SK-N-MC (cell line): Measurements from ENCODE around the gene PHLPP2.

Source experiments
- DNase-seq: peaks from one replicate; pipeline ENCODE4 v3.0.0-alpha.2; 2011; ENCODE audit warnings: low read depth, low spot score
- H3K27ac ChIP-seq: fragments of 200-600 bp; sonication (generic); 2 replicates; pipeline ENCODE4 v1.5.1; 2016; ENCODE audit warnings: mixed run types
- H3K36me3 ChIP-seq: fragments of 200-600 bp; sonication (generic); 2 replicates; pipeline ENCODE4 v1.6.1; 2017; ENCODE audit warnings: antibody characterized with exemption, low read length, mixed read lengths; ENCODE audit not compliant: insufficient read depth
- H3K4me3 ChIP-seq: fragments of 200-600 bp; sonication (generic); 2 replicates; pipeline ENCODE4 v1.5.1; 2016
- H3K9ac ChIP-seq: fragments of 200-600 bp; sonication (generic); 2 replicates; pipeline ENCODE4 v1.8.0; 2017; ENCODE audit warnings: mixed run types, mixed read lengths; ENCODE audit not compliant: insufficient read length
- H3K9me3 ChIP-seq: fragments of 200-600 bp; sonication (generic); 2 replicates; pipeline ENCODE4 v1.6.1; 2017; ENCODE audit warnings: low read depth, mild to moderate bottlenecking, antibody characterized with exemption, low read length, moderate library complexity, mixed read lengths
- EZH2 ChIP-seq: fragments of 200-600 bp; sonication (generic); IDR thresholded peaks from one replicate; pipeline ENCODE4 v1.6.1; 2017; ENCODE audit warnings: antibody characterized with exemption
- FOXP2 ChIP-seq: optimal IDR thresholded peaks from 2 replicates; pipeline ENCODE3; 2011; ENCODE audit warnings: mild to moderate bottlenecking, moderate library complexity; ENCODE audit not compliant: insufficient read depth; ENCODE audit errors: extremely low read length, control extremely low read depth
- POLR2AphosphoS5 ChIP-seq: IDR thresholded peaks from 2 replicates; pipeline ENCODE4 v1.6.1; 2012; ENCODE audit warnings: mild to moderate bottlenecking, low read depth, low read length, borderline replicate concordance

PHLPP2 gene

DNA sequence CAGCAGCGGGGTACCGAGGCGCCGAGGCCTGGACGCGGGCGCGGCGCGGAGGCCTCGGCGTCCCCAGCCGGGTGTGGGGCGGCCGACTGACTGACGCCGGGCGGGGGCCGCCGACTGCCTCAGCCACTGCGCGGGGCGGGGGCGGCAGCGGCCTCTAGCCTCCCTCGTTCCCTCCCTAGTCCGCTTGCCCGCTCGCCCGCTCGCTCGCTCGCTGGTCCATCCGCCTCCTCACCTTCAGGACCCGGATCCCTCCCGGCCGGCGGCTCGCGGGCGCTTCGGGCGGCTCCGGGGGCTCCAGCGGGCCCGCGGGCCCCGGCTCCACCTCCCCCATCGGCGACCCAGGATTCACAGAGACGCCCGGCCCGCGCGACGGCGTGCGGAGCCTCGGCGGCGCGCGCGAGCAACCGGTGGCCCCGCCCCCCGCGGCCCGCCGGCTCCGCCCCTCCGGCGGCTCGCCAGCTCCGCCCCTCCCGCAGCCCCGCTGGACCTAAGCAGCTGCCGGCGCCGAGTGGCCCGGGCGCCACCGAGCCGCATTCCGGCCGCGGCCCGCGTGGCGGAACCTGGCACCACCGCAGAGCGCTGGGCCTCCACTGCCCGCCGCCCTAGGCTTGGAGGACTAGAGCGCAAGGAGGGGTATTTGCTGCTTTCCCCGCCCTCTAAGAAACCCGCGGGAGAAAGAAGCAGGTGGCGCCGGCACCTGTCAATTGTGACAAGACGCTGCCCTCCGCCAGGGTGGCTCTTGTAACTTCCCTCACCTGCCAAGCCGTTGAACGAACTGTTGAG, 773 bp downstream of the PHLPP2 start:
- Histone ChIP-seq H3K9ac (peak overlapping the region; percentile 45), H3K36me3 (no peaks in the 10 kb centered on the region), H3K4me3 (peak overlapping the region; percentile 79), H3K9me3 (no peaks in the 10 kb centered on the region), H3K27ac (no peak overlapping the region)
- no peak for DNase-seq
- TF ChIP-seq EZH2 (no peak), FOXP2 (no peak), POLR2AphosphoS5 (no peak)

DNA sequence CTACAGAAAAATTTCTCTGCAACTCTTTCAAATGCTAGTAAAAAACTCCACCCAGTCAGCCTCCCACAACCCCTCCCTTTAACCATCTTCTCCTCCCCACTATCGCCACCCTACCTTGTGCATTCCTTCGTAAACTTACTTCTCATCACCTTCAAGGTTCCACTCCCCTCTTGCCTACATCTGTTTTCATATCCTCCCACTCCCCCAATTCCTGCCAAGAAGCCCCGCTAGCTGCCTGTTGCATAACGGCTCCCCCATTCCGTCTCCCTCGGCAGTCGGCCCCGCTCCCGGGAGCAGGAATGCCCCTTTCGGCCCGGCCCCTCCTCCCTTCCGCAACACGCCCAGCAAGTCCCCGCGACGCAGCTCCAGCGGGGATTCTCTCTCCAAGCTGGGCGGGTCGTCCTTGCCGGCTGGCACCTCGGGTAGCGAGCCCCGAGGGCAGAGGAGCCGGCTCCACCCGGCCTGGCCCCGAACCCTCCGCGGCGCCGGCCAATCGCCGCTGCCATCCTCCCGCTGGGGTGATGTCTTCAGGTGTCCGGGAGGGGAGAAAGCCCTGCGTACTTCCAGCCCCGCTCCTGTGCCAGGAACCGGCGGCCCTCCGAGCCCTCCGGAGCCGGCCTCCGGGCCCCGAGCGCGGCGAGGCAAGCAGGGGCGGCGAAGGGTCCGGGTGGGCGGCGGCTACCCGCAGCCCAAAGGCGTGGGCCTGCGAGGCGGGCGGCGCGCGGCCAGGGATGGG, 1.5 kb downstream of the PHLPP2 start:
- H3K9me3 ChIP-seq: no peaks in the 10 kb centered on the region
- peak overlapping the region; percentile 79 for H3K4me3 ChIP-seq
- TF ChIP-seq POLR2AphosphoS5 (0 out of 2 replicates have a peak, but pooled peaks have one; percentile 22), EZH2 (no peak), FOXP2 (no peak)
- H3K36me3 ChIP-seq: no peaks in the 10 kb centered on the region
- 0 out of 2 replicates have a peak overlapping the region, but pooled peaks have one; percentile 9 for H3K27ac ChIP-seq
- H3K9ac ChIP-seq: peak overlapping the region; percentile 53
- DNase-seq: no peak

DNA sequence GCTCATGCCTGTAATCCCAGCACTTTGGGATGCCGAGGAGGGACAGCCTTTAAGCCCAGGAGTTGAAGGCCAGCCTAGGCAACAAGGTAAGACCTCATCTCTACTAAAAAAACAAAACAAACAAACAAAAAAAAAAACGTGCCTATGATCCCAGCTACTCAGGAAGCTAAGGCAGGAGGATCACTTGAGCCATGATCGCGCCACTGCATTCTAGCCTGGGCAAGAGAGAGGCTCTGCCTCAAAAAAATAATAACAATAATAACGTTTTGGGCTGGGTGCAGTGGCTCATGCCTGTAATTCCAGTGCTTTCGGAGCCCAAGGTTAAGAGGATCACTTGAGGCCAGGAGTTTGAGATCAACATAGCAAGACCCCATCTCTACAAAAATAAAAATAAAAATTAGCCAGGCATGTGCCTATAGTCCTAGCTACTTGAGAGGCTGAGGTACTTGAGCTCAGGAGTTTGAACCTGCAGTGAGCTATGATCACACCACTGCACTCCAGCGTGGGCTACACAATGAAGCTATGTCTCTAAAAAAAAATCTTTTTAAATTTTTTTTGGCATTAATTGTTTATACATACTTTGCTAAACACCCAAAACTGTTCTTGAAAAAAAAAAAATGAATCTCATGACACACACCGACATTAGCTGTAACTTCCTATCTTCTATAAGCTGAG, 3.3 kb downstream of the PHLPP2 start:
- no peak for DNase-seq
- H3K36me3 ChIP-seq: no peaks in the 10 kb centered on the region
- H3K4me3 ChIP-seq: no peak overlapping the region
- H3K9ac ChIP-seq: no peak overlapping the region
- no peak overlapping the region for H3K27ac ChIP-seq
- no peaks in the 10 kb centered on the region for H3K9me3 ChIP-seq
- TF ChIP-seq POLR2AphosphoS5: no peak
- no peak for TF ChIP-seq EZH2
- no peak for TF ChIP-seq FOXP2

DNA sequence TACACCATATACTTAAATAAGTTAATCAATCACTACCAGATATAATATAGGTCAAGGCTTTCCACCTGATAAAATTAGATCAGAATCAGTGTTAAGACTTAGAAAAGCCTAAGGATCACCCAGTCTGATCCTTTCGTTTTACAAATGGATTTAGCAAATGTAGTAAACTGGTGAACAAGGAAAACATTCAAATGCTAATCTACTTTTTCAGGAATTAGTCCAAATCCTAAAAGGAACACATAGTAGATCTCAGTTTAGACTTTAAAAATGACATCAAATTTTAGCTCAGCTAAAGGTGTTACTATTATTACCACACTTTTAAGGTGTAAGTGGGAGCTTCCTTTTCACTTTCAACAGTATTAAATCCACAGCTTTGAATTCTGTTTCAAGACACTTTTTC, 12.0 kb downstream of the PHLPP2 start:
- DNase-seq: no peak
- Histone ChIP-seq H3K27ac (peak overlapping the region; percentile 46; the same call in 1 of the 2 replicates), H3K9ac (no peak overlapping the region), H3K9me3 (no peaks in the 10 kb centered on the region), H3K4me3 (no peak overlapping the region), H3K36me3 (no peaks in the 10 kb centered on the region; the same call in 1 of the 2 replicates)
- TF ChIP-seq EZH2: no peak
- no peak for TF ChIP-seq FOXP2
- no peak for TF ChIP-seq POLR2AphosphoS5

DNA sequence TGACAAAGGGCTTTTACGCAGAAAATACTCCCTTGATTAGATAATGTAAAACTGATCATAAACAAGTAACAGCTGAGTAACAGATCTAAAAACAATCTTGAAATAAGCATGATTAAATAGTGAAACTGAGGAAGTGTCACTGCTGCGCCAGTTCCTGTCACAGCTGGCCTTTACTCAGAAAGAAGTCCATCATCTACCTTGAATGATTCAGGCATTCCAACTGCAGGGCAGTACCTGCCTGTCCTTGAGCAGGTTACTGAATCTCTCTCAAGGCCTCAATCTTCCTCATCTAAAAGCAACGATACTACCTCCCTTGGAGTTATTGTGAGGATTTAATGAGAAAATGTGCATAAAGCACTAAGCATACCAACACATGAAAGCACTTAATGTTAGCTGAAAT, 12.7 kb downstream of the PHLPP2 start:
- Histone ChIP-seq H3K27ac (no peak overlapping the region), H3K36me3 (no peaks in the 10 kb centered on the region; the same call in 1 of the 2 replicates), H3K9ac (no peak overlapping the region), H3K4me3 (no peak overlapping the region), H3K9me3 (no peaks in the 10 kb centered on the region)
- TF ChIP-seq POLR2AphosphoS5 (no peak), EZH2 (no peak), FOXP2 (no peak)
- DNase-seq: no peak

DNA sequence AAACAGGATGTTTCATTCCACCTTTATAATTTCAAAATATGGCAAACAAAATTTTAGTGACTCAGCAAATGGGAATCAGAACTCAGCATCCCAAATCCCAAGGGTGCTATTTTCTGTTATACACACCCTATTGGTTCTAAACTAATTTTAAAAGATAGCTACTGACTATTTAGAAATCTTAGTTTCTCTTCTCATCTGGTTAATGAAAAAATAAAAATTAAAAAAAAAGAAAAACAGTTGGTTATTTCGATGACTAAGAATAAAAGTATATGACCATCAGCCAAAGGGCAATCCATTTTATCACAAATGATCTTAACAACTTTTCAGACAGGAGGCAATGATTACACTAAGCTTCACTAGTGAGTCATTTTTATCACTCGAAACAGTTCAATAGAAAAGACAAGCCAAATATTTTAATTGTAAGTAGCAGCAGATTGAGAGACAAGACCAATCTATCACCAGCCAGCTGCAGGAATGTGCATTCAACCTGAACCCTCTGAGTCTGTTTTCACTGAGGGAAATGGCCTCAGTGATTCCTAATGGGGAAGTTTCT, 15.2 kb downstream of the PHLPP2 start:
- peak; percentile 16 for DNase-seq
- H3K27ac ChIP-seq: peak overlapping the region; percentile 78
- no peak for TF ChIP-seq EZH2
- TF ChIP-seq FOXP2: no peak

DNA sequence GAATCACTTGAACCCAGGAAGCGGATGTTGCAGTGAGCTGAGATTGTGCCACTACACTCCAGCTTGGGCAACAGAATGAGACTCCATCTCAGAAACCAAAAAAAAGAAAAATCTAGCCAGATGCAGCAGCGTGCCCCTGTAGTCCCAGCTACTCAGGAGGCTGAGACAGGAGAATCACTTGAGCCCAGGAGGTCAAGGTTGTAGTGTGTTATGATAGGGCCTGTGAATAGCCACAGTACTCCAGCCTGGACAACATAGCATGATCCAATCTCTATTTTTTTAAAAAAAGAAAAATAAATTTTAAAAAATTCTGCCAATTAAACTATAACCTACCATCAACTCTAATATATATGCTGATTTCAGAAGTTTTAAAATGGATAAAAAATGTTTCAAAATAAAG, 15.8 kb downstream of the PHLPP2 start:
- no peaks in the 10 kb centered on the region for H3K36me3 ChIP-seq
- no peak overlapping the region for H3K9ac ChIP-seq
- TF ChIP-seq FOXP2: no peak
- TF ChIP-seq POLR2AphosphoS5: no peak
- TF ChIP-seq EZH2: no peak
- H3K27ac ChIP-seq: no peak overlapping the region
- H3K4me3 ChIP-seq: no peak overlapping the region
- no peaks in the 10 kb centered on the region for H3K9me3 ChIP-seq
- DNase-seq: no peak

More for the DNA sequence above, 15.2 kb downstream of the PHLPP2 start:
- H3K9ac ChIP-seq: peak overlapping the region; percentile 7
- no peak overlapping the region for H3K4me3 ChIP-seq
- no peaks in the 10 kb centered on the region for H3K9me3 ChIP-seq
- H3K36me3 ChIP-seq: no peaks in the 10 kb centered on the region; the same call in 1 of the 2 replicates

DNA sequence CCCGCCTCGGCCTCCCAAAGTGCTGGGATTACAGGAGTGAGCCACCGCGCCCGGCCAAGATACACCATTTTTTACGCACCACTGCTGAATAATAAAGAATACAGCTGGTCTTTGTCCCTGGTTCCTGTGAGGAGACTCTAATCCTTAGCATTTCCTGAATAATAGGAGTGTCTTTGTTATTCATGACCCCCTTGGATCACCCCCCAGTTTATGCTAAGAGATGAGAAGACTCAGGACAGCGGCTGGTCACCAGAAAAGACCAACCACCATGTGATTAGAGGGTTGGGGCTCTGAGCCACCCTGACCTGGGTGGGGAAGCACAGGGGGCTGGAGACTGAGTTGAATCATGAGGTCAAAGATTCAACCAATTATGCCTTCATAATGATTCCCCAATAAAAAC, 17.3 kb downstream of the PHLPP2 start:
- TF ChIP-seq EZH2 (no peak), POLR2AphosphoS5 (no peak), FOXP2 (no peak)
- DNase-seq: no peak
- Histone ChIP-seq H3K36me3 (no peaks in the 10 kb centered on the region), H3K27ac (no peak overlapping the region), H3K9ac (no peak overlapping the region), H3K9me3 (no peaks in the 10 kb centered on the region), H3K4me3 (no peak overlapping the region)
